ENCODE results near the gene ATP11B. TPM values are rescaled to one million over a fixed set of nuclear protein-coding genes. Genes with fewer than 3 reads are reported as not detected.
A peak's percentile ranks its signal among the peaks of the same experiment; 100 is the strongest.

The ATP11B gene
- total RNA-seq, 2 experiments from 2014 or later, result 93.9 to 96.0 TPM

GRCh38 chr3:182908471-182908870 lies 115.2 kb downstream of the ATP11B start:
- intact Hi-C loops (cut with micrococcal nuclease), result loop anchor here (5.0 kb wide), 1 partner anchor 196 kb away; no protein-coding TSS in a partner anchor
- DNase-seq, result no peak
- H3K4me3 Mint-ChIP-seq, result no peak overlapping the region
- peaks cover 36% of the 10 kb centered on the region for H3K4me1 Mint-ChIP-seq (ENCODE audit: low read depth)
- no peaks in the 10 kb centered on the region for H3K9me3 Mint-ChIP-seq
- H3K27me3 Mint-ChIP-seq, result no peaks in the 10 kb centered on the region
- H3K27ac Mint-ChIP-seq, result no peak overlapping the region
- CTCF ChIA-PET, result interaction anchor here (0.7 to 2.4 kb wide), 4 partner anchors 9 to 104 kb away, joined by 3 to 8 read pairs (median 4); no protein-coding TSS in a partner anchor
- peaks cover 9% of the 10 kb centered on the region for H3K36me3 Mint-ChIP-seq
- POLR2A ChIA-PET, result no interaction called here

- H3K27ac Mint-ChIP-seq, result no peak overlapping the region
- ChIA-PET CTCF (interaction anchor here (0.8 to 2.4 kb wide), 12 partner anchors 11 to 198 kb away, joined by 3 to 8 read pairs (median 4); partner anchors contain the start of gene MCCC1), POLR2A (no interaction called here)
- H3K4me1 Mint-ChIP-seq (ENCODE audit: low read depth), result peaks cover 44% of the 10 kb centered on the region
- H3K4me3 Mint-ChIP-seq, result no peak overlapping the region
- no peaks in the 10 kb centered on the region for H3K9me3 Mint-ChIP-seq
- intact Hi-C loops (cut with micrococcal nuclease), result loop anchor here (2.0 to 10.0 kb wide), 4 partner anchors 58 to 475 kb away; partner anchors contain the start of gene MCCC1
- peak; percentile 16 for DNase-seq
- peaks cover 9% of the 10 kb centered on the region for H3K36me3 Mint-ChIP-seq
- no peaks in the 10 kb centered on the region for H3K27me3 Mint-ChIP-seq
Measured at GRCh38 chr3:182909318-182910040, 116.2 kb downstream of the ATP11B start.

GRCh38 chr3:182910936-182911781 lies 117.9 kb downstream of the ATP11B start:
- CTCF ChIA-PET, result interaction anchor here (0.7 to 2.4 kb wide), 5 partner anchors 9 to 199 kb away, joined by 3 to 8 read pairs (median 5); no protein-coding TSS in a partner anchor
- Mint-ChIP-seq H3K4me3 (no peak overlapping the region), H3K27me3 (no peaks in the 10 kb centered on the region), H3K36me3 (peaks cover 11% of the 10 kb centered on the region), H3K9me3 (no peaks in the 10 kb centered on the region), H3K4me1 (ENCODE audit: low read depth) (peaks cover 48% of the 10 kb centered on the region), H3K27ac (peak overlapping the region; percentile 55)
- POLR2A ChIA-PET, result no interaction called here
- no peak for DNase-seq
- intact Hi-C loops (cut with micrococcal nuclease), result loop anchor here (2.0 to 10.0 kb wide), 3 partner anchors 56 to 474 kb away; partner anchors contain the start of gene MCCC1

- Mint-ChIP-seq H3K4me3 (no peak overlapping the region), H3K27me3 (no peaks in the 10 kb centered on the region), H3K36me3 (peaks cover 10% of the 10 kb centered on the region), H3K27ac (peak overlapping the region; percentile 55), H3K4me1 (ENCODE audit: low read depth) (peaks cover 48% of the 10 kb centered on the region), H3K9me3 (no peaks in the 10 kb centered on the region)
- no peak for DNase-seq
- POLR2A ChIA-PET, result no interaction called here
- CTCF ChIA-PET, result interaction anchor here (0.5 to 2.4 kb wide), 2 partner anchors 24 to 120 kb away, joined by 3 to 5 read pairs; no protein-coding TSS in a partner anchor
- intact Hi-C loops (cut with micrococcal nuclease), result loop anchor here (2.0 to 10.0 kb wide), 3 partner anchors 56 to 473 kb away; partner anchors contain the start of gene MCCC1
Measured at GRCh38 chr3:182911782-182912111, 118.4 kb downstream of the ATP11B start.

GRCh38 chr3:182912474-182912873 lies 119.2 kb downstream of the ATP11B start:
- H3K4me1 Mint-ChIP-seq (ENCODE audit: low read depth), result peaks cover 48% of the 10 kb centered on the region
- H3K36me3 Mint-ChIP-seq, result peaks cover 10% of the 10 kb centered on the region
- DNase-seq, result no peak
- ChIA-PET POLR2A (interaction anchor here (1.0 kb wide), 1 partner anchor 33 kb away, joined by 3 read pairs; no protein-coding TSS in a partner anchor), CTCF (interaction anchor here (1.7 kb wide), 1 partner anchor 9 kb away, joined by 4 read pairs; no protein-coding TSS in a partner anchor)
- no peak overlapping the region for H3K27ac Mint-ChIP-seq
- no peaks in the 10 kb centered on the region for H3K27me3 Mint-ChIP-seq
- H3K4me3 Mint-ChIP-seq, result no peak overlapping the region
- H3K9me3 Mint-ChIP-seq, result no peaks in the 10 kb centered on the region
- intact Hi-C loops (cut with micrococcal nuclease), result loop anchor here (5.0 to 10.0 kb wide), 2 partner anchors 55 to 472 kb away; no protein-coding TSS in a partner anchor

GRCh38 chr3:182913889-182914288 lies 120.6 kb downstream of the ATP11B start:
- intact Hi-C loops (cut with micrococcal nuclease), result loop anchor here (5.0 to 10.0 kb wide), 2 partner anchors 53 to 471 kb away; no protein-coding TSS in a partner anchor
- DNase-seq, result no peak
- H3K27ac Mint-ChIP-seq, result peak overlapping the region; percentile 30
- H3K27me3 Mint-ChIP-seq, result no peaks in the 10 kb centered on the region
- H3K4me1 Mint-ChIP-seq (ENCODE audit: low read depth), result peaks cover 48% of the 10 kb centered on the region
- H3K9me3 Mint-ChIP-seq, result no peaks in the 10 kb centered on the region
- H3K36me3 Mint-ChIP-seq, result peaks cover 10% of the 10 kb centered on the region
- no peak overlapping the region for H3K4me3 Mint-ChIP-seq
- POLR2A ChIA-PET, result no interaction called here
- CTCF ChIA-PET, result interaction anchor here (1.7 kb wide), 1 partner anchor 10 kb away, joined by 4 read pairs; no protein-coding TSS in a partner anchor

GRCh38 chr3:182914341-182914740 lies 121.0 kb downstream of the ATP11B start:
- no peak for DNase-seq
- ChIA-PET CTCF (interaction anchor here (0.8 kb wide), 1 partner anchor 271 kb away, joined by 3 read pairs; no protein-coding TSS in a partner anchor), POLR2A (no interaction called here)
- no peaks in the 10 kb centered on the region for H3K9me3 Mint-ChIP-seq
- H3K4me1 Mint-ChIP-seq (ENCODE audit: low read depth), result peaks cover 45% of the 10 kb centered on the region
- no peak overlapping the region for H3K4me3 Mint-ChIP-seq
- no peaks in the 10 kb centered on the region for H3K27me3 Mint-ChIP-seq
- H3K36me3 Mint-ChIP-seq, result peaks cover 10% of the 10 kb centered on the region
- intact Hi-C loops (cut with micrococcal nuclease), result loop anchor here (5.0 to 10.0 kb wide), 2 partner anchors 53 to 470 kb away; no protein-coding TSS in a partner anchor
- H3K27ac Mint-ChIP-seq, result peak overlapping the region; percentile 18

GRCh38 chr3:182917134-182917533 lies 123.8 kb downstream of the ATP11B start:
- H3K9me3 Mint-ChIP-seq, result no peaks in the 10 kb centered on the region
- POLR2A ChIA-PET, result no interaction called here
- H3K27me3 Mint-ChIP-seq, result no peaks in the 10 kb centered on the region
- H3K4me3 Mint-ChIP-seq, result no peak overlapping the region
- intact Hi-C loops (cut with micrococcal nuclease), result loop anchor here (2.0 to 10.0 kb wide), 2 partner anchors 18 to 468 kb away; no protein-coding TSS in a partner anchor
- H3K36me3 Mint-ChIP-seq, result peaks cover 16% of the 10 kb centered on the region
- no peak for DNase-seq
- H3K4me1 Mint-ChIP-seq (ENCODE audit: low read depth), result peaks cover 21% of the 10 kb centered on the region
- CTCF ChIA-PET, result interaction anchor here (0.7 to 0.8 kb wide), 2 partner anchors 8 to 552 kb away, joined by 3 read pairs; no protein-coding TSS in a partner anchor
- H3K27ac Mint-ChIP-seq, result no peak overlapping the region

GRCh38 chr3:182919866-182920357 lies 126.6 kb downstream of the ATP11B start:
- intact Hi-C loops (cut with micrococcal nuclease), result loop anchor here (10.0 kb wide), 1 partner anchor 465 kb away; no protein-coding TSS in a partner anchor
- no peak overlapping the region for H3K4me3 Mint-ChIP-seq
- ChIA-PET CTCF (interaction anchor here (0.6 to 1.4 kb wide), 3 partner anchors 9 to 756 kb away, joined by 3 to 4 read pairs (median 3); no protein-coding TSS in a partner anchor), POLR2A (no interaction called here)
- DNase-seq, result no peak
- H3K36me3 Mint-ChIP-seq, result peaks cover 21% of the 10 kb centered on the region
- H3K27me3 Mint-ChIP-seq, result no peaks in the 10 kb centered on the region
- no peaks in the 10 kb centered on the region for H3K9me3 Mint-ChIP-seq
- peaks cover under 1% of the 10 kb centered on the region for H3K4me1 Mint-ChIP-seq (ENCODE audit: low read depth)
- H3K27ac Mint-ChIP-seq, result no peak overlapping the region

- DNase-seq, result no peak
- Mint-ChIP-seq H3K36me3 (peaks cover 20% of the 10 kb centered on the region), H3K4me1 (ENCODE audit: low read depth) (no peaks in the 10 kb centered on the region), H3K9me3 (no peaks in the 10 kb centered on the region), H3K27ac (no peak overlapping the region), H3K4me3 (no peak overlapping the region), H3K27me3 (no peaks in the 10 kb centered on the region)
- ChIA-PET POLR2A (no interaction called here), CTCF (interaction anchor here (0.6 to 1.4 kb wide), 3 partner anchors 10 to 47 kb away, joined by 3 to 4 read pairs (median 3); no protein-coding TSS in a partner anchor)
- intact Hi-C loops (cut with micrococcal nuclease), result no loop called here
Measured at GRCh38 chr3:182920515-182921084, 127.3 kb downstream of the ATP11B start.

GRCh38 chr3:182921665-182922355 lies 128.5 kb downstream of the ATP11B start:
- H3K4me3 Mint-ChIP-seq, result no peak overlapping the region
- peak overlapping the region; percentile 33 for H3K27ac Mint-ChIP-seq
- DNase-seq, result no peak
- H3K36me3 Mint-ChIP-seq, result peaks cover 23% of the 10 kb centered on the region
- POLR2A ChIA-PET, result no interaction called here
- H3K4me1 Mint-ChIP-seq (ENCODE audit: low read depth), result no peaks in the 10 kb centered on the region
- CTCF ChIA-PET, result no interaction called here
- intact Hi-C loops (cut with micrococcal nuclease), result no loop called here
- no peaks in the 10 kb centered on the region for H3K27me3 Mint-ChIP-seq
- H3K9me3 Mint-ChIP-seq, result no peaks in the 10 kb centered on the region
